Activated CD8-positive, alpha-beta memory T cell treated with anti-CD3 and anti-CD28 coated beads, Interleukin-2, amount 50 U/mL, for 1 hour (primary cell): ENCODE data around the gene ARAP2.

Experiments used
- DNase-seq: peaks from one replicate; pipeline ENCODE4 v3.0.0-alpha.2; 2020; ENCODE audit errors: extremely low read depth

Gene ARAP2

DNA sequence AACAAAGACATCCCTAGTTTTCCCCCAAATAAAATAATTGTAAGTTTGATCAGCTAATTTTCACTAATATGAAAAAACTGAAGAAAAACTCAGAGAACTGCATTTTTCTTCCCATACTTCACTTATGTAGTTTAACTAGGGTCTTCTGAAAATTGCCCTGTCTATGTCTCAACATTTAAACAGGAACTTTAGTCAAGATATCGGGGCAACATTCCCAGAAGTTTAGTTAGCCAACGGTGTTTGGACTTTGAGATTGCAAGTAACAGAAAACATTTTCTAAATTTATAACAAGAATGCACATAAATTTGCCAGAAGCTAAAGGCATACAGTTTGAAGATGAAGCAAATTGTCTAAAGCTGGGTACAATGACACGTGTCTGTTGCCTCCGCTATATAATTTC, 201.1 kb downstream of the ARAP2 start:
- DNase-seq, result no peak

DNA sequence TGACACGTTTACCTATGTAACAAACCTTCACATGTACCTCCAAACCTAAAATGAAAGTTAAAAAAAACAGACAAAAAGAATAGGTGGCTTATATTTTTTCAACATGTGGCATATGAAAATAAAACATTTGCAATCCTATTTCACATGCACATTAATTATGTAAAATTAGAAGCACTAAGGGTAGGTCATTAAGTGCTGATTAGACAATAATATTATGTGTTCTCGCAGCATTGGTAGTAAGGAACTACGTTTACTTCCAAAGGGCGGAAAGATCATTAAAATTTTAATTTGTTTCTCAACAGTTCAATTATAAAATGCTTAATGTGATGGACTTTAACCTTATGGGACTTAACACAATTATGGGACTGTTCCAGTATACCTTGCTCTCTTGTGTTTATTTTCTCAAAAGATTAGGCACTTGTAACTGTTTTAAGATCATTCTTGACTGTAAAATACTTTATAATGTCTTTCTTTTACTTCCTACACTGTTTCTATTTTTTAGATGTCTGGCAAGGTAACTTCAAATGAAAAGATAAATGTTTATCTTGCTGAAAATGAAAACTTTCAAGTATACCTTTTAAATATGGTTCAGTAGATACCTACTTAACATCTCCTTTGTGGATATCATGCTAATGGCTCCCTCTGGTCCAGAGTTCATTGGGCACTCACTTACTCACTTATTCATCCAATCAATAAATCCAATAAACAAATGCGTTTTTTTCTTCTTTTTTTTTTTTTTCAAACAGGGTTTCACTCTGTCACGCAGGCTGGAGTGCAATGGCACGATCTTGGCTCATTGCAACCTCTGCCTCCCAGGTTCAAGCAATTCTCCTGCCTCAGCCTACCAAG, 202.0 kb downstream of the ARAP2 start:
- DNase-seq, result no peak

DNA sequence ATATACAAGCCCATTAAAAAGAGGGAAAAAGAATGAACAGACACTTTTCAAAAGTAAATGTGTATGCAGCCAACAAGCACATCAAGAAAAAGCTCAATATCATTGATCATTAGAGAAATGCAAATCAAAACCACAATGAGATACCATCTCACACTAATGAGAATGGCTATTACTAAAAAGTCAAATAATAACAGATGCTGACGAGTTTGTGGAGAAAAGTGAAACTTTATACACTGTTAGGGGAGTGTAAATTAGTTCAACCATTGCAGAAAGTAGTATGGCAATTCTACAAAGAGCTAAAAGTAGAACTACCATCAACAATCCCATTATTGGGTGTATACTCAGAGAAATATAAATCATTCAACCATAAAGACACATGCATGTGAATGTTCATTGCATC, 203.0 kb downstream of the ARAP2 start:
- no peak for DNase-seq

DNA sequence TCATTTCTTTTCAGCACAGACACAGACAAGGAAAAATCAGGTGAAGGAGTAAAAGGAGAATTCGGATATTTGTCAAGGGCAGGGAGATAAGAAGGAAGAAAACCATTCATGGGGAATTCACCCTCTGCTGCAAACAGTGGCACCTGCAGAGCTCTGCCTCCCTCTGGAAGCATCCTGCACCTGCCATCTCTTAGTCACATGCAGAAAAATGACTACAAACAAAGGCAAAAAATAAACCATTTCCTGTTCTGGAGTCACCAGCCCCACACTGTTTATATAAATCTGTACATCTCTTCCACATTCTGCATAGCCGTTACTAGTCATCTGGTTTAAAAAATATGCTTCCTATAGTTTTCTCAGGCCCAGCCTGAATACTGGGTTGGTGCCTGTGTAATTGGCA, 205.3 kb downstream of the ARAP2 start:
- DNase-seq, result no peak

DNA sequence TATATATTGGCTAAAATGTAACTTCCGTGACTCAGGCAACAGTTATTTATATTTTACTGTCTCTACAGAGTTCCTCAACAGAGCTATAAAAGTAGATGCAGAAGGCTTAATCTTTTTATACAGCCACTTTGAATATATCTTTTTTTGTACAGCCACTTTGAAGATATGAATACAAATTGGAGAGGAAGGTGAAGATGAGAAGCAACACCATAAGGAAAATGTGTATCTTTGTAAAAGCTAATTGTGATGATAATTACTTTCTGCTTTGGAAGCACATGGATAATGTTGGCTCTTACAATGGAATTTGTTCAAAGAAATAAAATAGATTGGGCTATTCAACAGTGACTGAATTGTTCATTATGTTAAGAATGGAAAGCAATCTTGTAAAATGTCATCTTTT, 205.8 kb downstream of the ARAP2 start:
- no peak for DNase-seq

DNA sequence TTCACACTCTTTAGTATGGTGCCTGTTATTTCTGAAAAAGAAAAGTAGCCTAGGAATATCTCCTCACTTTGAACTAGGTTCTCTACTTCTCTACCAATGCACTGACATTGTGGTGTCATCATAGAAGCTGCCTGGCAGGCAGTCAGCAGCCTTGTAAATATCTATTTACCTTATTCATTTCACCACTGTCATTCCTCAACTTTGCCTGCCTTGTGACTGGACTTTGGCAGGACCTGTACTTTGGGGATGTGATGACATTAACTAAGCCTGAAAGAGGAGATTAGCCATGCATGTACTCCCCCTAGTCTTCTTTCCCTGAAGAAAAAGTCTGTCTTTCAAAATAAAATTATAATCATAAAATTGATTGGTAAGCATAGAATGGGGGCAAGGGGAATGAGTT, 207.2 kb downstream of the ARAP2 start:
- no peak for DNase-seq

DNA sequence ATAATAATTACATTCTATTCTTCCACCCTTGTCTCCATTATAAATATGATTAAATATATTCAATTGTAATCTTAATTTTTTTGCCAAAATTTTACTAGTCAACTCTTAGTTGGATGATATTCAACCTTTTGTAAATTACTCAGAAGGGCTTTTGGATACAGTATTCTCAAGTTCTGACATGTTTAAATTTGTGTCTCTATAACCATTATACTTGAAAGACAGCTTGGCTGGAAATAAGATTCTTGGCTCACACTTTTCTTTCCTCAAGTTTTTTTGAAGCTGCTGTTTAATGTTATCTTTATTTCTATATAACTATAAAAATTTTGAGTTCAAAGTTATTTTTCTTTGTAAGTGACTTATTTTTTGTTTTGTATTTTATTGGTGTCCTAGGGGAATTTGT, 214.4 kb downstream of the ARAP2 start:
- no peak for DNase-seq

DNA sequence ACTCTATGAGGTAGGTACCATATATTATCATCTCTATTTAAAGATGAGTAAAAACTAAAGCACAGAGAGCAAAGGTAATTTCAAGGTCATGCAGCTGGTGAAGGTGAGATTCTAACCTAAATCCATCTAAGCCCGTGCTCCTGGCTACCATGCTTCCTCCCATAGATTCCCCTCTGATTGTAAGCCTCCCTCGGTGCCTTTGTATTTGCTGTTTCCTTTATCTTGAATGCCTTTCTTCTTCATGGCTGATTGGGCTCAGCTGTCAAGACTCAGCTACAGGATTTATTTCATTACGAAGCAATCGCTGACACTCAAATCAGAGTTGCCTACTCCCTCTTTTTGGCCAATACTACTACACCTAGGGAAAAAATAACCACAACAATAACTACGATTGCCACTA, 217.1 kb downstream of the ARAP2 start:
- DNase-seq, result no peak

DNA sequence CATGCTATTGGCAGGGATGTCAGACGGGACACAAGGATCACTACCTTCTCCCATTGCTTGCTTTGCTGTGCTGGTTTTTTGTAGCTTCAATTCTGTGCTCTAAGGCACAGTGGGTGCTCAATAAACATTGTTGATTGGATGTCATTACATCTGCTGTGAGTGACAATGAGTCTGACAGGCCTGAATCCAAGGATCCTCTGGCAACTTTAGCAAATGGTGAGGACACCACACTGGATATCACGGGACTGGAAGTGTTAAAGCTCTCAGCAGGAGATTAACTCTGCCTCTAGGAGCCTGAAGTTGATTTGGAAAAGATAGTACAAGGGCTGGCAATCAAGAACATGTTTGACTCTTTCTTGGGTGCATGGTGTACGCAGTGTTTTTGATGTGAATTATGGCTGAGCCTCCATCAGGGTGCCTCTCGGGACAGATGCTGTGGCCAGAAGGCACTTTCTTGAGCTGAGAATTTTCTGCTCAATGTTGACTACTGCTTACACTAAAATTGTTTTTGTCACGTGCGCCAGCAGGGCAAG, 217.9 kb downstream of the ARAP2 start:
- DNase-seq, result no peak

DNA sequence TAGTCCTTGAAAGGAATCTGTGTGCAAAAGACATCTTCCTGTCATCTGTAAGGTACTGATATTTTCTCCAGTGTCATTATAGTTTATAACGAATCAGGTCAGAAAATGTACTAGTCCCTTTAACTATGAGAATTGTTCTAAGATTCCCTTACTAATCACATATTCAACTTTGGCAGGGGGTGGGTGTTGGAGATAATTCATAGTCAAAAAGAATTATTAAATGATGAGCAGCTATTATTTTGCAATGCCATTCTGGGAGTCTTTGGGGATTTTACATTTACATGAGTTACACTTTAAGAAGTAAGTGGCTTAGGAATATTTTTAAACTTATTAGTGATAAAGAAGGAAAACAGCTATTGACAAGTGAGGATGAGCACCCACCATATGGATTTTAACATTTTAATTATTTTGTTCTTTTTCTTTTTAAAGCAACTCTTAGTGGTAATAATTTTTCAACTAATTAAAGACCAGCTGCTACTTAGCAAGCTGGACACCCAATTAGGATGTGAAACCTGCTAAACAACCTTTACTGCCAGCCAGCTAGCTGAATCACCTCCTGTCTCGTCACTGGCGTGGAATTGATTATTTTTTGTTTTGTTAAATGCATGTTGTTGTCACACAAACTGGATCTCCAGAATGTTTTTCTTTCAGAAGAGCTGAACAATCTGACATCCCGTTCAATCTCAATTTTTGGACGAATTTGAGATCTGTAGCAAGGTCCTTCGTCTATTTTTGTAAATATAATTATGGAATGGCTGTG, 219.2 kb downstream of the ARAP2 start:
- no peak for DNase-seq

DNA sequence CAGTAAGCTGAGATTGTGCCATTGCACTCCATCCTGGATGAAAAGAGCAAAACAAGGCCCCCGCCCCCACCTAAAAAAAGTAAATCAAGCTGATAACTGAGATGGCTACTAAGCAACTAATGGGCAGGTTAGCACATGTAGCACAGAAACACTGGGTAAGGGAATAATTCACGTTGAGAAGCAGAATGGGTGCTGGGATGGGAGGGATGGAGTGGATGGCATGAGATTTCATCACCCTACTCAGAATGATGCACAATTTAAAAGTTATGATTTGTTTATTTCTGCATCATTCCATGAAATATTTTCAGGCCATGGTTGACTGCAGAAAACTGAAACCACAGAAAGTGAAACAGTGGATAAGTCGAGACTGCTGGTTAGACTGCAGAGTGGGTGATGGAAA, 224.0 kb downstream of the ARAP2 start:
- no peak for DNase-seq
